DMS 273 (cell line): Measurements from ENCODE around the gene MMP10.

Source experiments
- DNase-seq: peaks from one replicate; lab custom pipeline; 2025; ENCODE audit not compliant: unreplicated experiment; lab: John Stamatoyannopoulos, UW

The MMP10 gene

DNA sequence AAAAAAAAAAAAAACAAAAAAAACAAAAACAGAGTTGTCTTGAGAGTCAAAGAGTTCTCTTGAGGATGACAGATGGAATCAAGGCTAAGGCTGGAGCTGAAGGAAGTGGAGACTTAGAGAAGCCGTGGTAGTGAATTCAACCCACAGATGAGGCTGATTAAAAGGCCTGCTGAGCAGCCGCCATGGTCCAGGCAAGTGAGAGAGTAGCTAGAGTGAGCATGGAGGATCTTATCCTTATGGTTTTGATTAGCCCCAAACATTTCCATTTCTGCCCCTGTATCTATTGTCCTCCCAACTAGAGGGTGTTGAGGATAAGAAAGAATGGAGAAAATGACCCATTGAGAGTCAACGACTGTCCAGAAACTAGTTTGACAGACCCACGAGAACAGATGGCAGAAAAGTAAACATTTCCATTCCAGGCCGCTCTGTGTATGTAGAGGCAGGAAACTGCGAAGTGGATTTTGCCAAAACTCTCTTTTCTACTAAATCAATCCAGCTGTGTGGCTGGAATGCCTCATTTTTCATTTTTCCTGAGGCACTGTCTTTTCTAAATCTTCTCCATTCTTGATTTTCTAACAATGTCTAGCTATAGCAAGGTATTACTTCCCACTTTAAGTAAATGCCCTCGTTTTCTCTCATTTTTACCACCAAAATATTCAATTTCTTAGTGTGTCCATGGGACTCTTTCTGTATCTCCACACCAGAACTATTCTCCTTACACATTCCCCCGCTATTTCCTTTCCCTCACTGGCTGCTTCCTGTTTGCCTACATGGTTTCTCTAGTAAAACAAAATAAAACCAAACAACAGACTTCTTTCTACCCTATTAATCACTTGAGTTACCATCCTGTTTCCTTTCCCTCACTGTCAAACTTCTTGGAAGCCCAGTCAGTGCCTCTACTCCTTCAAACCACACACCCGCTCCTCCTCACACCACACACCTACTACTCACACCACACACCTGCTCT, 50.3 kb downstream of the MMP10 start:
- no peak for DNase-seq

GRCh38 chr11:102727890-102728289, 52.5 kb downstream of the MMP10 start:
- no peak for DNase-seq

- no peak for DNase-seq
Observed at GRCh38 chr11:102724904-102725500, 55.4 kb downstream of the MMP10 start, which contains the start of gene MMP8. Gene MMP8, minus strand, starts transcription at chr11:102724954. Its CDS starts 99 bp downstream, at chr11:102724855.

DNA sequence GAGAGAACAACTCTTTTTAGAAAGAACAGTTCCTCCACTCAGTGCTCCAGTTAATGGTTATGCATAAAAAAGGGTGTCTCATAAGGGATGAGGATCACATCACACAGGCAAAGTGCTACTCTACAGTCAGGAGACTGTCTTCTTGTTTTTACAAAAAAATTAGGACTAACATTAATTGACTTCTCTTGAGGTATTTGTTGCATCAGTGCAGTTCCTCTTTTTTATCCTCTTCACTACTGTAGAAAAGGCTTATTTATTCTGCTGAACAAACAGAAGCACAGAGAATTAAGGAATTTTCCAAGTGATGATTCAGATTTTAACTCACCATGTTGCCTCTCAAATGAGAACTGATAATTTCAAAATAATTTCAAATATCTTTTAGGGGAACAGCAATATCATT, 57.6 kb downstream of the MMP10 start:
- no peak for DNase-seq
